Measurements from ENCODE around the gene MYCL. TPM values are rescaled to one million over a fixed set of nuclear protein-coding genes. Genes with fewer than 3 reads are reported as not detected.
"Not testable (repeated sequence)": the region's sequence is repeated elsewhere in the genome, so short reads cannot be mapped to it uniquely, and the experiment has no call there.

The MYCL gene
- total and polyA plus RNA-seq, 3 experiments from 2014 or later: 0.24 TPM; not detected in 2

- H3K36me3 ChIP-seq (ENCODE audit: insufficient read depth, low read length): no peaks in the 10 kb centered on the region
- peaks cover 0 to 6% of the 10 kb centered on the region in 2 donors for H3K27me3 Mint-ChIP-seq
- no peak overlapping the region for H3K4me3 ChIP-seq (ENCODE audit: low read length)
- ChIA-PET CTCF (interaction anchor here (0.6 kb wide), 1 partner anchor 47 kb away, joined by 3 read pairs; no protein-coding TSS in a partner anchor), POLR2A (no interaction called here)
- peak overlapping the region in 2 of 8 donors; percentile 5 to 65 for H3K27ac Mint-ChIP-seq
- no peaks in the 10 kb centered on the region for H3K36me3 Mint-ChIP-seq
- no peak overlapping the region for H3K27ac ChIP-seq (ENCODE audit: low read depth, low read length)
- H3K4me3 Mint-ChIP-seq: no peak overlapping the region
- no peaks in the 10 kb centered on the region for H3K4me1 Mint-ChIP-seq
- H3K9me3 Mint-ChIP-seq: no peaks in the 10 kb centered on the region
- DNase-seq: no peak
- H3K27me3 ChIP-seq (ENCODE audit: insufficient read depth, low read length, poor library complexity, severe bottlenecking): no peaks in the 10 kb centered on the region
- H3K4me1 ChIP-seq (ENCODE audit: insufficient read depth, low read length): no peaks in the 10 kb centered on the region
- H3K9me3 ChIP-seq (ENCODE audit: low read length): no peaks in the 10 kb centered on the region
These were observed 24.7 kb upstream of the MYCL start for GRCh38 chr1:39926343-39926793.

- CTCF ChIA-PET: interaction anchor here (0.9 kb wide), 1 partner anchor 14 kb away, joined by 3 read pairs; no protein-coding TSS in a partner anchor
- H3K4me3 ChIP-seq (ENCODE audit: low read length): no peak overlapping the region
- Mint-ChIP-seq H3K4me3 (no peak overlapping the region), H3K27ac (peak overlapping the region in 3 of 8 donors; percentile 5 to 65 (median 38)), H3K4me1 (no peaks in the 10 kb centered on the region), H3K36me3 (no peaks in the 10 kb centered on the region), H3K9me3 (no peaks in the 10 kb centered on the region), H3K27me3 (peaks cover 0 to 5% of the 10 kb centered on the region in 2 donors)
- no peaks in the 10 kb centered on the region for H3K27me3 ChIP-seq (ENCODE audit: insufficient read depth, low read length, poor library complexity, severe bottlenecking)
- DNase-seq: no peak
- POLR2A ChIA-PET: no interaction called here
- no peak overlapping the region for H3K27ac ChIP-seq (ENCODE audit: low read depth, low read length)
- no peaks in the 10 kb centered on the region for H3K9me3 ChIP-seq (ENCODE audit: low read length)
- no peaks in the 10 kb centered on the region for H3K36me3 ChIP-seq (ENCODE audit: insufficient read depth, low read length)
- H3K4me1 ChIP-seq (ENCODE audit: insufficient read depth, low read length): no peaks in the 10 kb centered on the region
These were observed 24.1 kb upstream of the MYCL start for GRCh38 chr1:39925721-39926342.

- DNase-seq: no peak
- H3K4me3 ChIP-seq (ENCODE audit: low read length): no peak overlapping the region
- no peaks in the 10 kb centered on the region for H3K27me3 ChIP-seq (ENCODE audit: insufficient read depth, low read length, poor library complexity, severe bottlenecking)
- no peaks in the 10 kb centered on the region for H3K9me3 ChIP-seq (ENCODE audit: low read length)
- Mint-ChIP-seq H3K36me3 (no peaks in the 10 kb centered on the region), H3K27ac (no peak overlapping the region), H3K4me3 (no peak overlapping the region), H3K4me1 (peaks cover 0 to 3% (median 0%) of the 10 kb centered on the region in 3 donors), H3K27me3 (peaks cover 1 to 9% of the 10 kb centered on the region in 2 donors), H3K9me3 (no peaks in the 10 kb centered on the region)
- no peak overlapping the region for H3K27ac ChIP-seq (ENCODE audit: low read depth, low read length)
- ChIA-PET POLR2A (no interaction called here), CTCF (interaction anchor here (1.1 to 4.2 kb wide), 2 partner anchors 20 to 48 kb away, joined by 5 to 75 read pairs; partner anchors contain the start of gene MYCL)
- H3K36me3 ChIP-seq (ENCODE audit: insufficient read depth, low read length): no peaks in the 10 kb centered on the region
- H3K4me1 ChIP-seq (ENCODE audit: insufficient read depth, low read length): peaks cover 4% of the 10 kb centered on the region
These were observed 20.6 kb upstream of the MYCL start for GRCh38 chr1:39922251-39922688.

GRCh38 chr1:39919545-39919944 is 17.8 kb upstream of the MYCL start:
- Mint-ChIP-seq H3K4me1 (peaks cover 0 to 3% (median 0%) of the 10 kb centered on the region in 3 donors), H3K4me3 (no peak overlapping the region), H3K27ac (no peak overlapping the region), H3K36me3 (no peaks in the 10 kb centered on the region), H3K9me3 (no peaks in the 10 kb centered on the region), H3K27me3 (peaks cover 1 to 9% of the 10 kb centered on the region in 2 donors)
- no peaks in the 10 kb centered on the region for H3K27me3 ChIP-seq (ENCODE audit: insufficient read depth, low read length, poor library complexity, severe bottlenecking)
- peaks cover 4% of the 10 kb centered on the region for H3K4me1 ChIP-seq (ENCODE audit: insufficient read depth, low read length)
- DNase-seq: peak in 4 of 5 donors; percentile 8 to 61 (median 54)
- no peaks in the 10 kb centered on the region for H3K36me3 ChIP-seq (ENCODE audit: insufficient read depth, low read length)
- ChIA-PET CTCF (interaction anchor here (0.7 to 4.2 kb wide), 18 partner anchors 9 to 272 kb away, joined by 3 to 75 read pairs (median 4); no protein-coding TSS in a partner anchor), POLR2A (no interaction called here)
- H3K27ac ChIP-seq (ENCODE audit: low read depth, low read length): no peak overlapping the region
- no peak overlapping the region for H3K4me3 ChIP-seq (ENCODE audit: low read length)
- H3K9me3 ChIP-seq (ENCODE audit: low read length): no peaks in the 10 kb centered on the region

GRCh38 chr1:39917825-39918224 is 16.1 kb upstream of the MYCL start:
- DNase-seq: no peak
- Histone ChIP-seq H3K27ac (ENCODE audit: low read depth, low read length) (no peak overlapping the region), H3K36me3 (ENCODE audit: insufficient read depth, low read length) (no peaks in the 10 kb centered on the region), H3K4me3 (ENCODE audit: low read length) (no peak overlapping the region), H3K4me1 (ENCODE audit: insufficient read depth, low read length) (peaks cover 4% of the 10 kb centered on the region), H3K9me3 (ENCODE audit: low read length) (no peaks in the 10 kb centered on the region), H3K27me3 (ENCODE audit: insufficient read depth, low read length, poor library complexity, severe bottlenecking) (no peaks in the 10 kb centered on the region)
- Mint-ChIP-seq H3K27me3 (peaks cover 1 to 9% of the 10 kb centered on the region in 2 donors), H3K36me3 (no peaks in the 10 kb centered on the region), H3K4me3 (no peak overlapping the region), H3K4me1 (peaks cover 0 to 3% (median 0%) of the 10 kb centered on the region in 3 donors), H3K9me3 (no peaks in the 10 kb centered on the region), H3K27ac (no peak overlapping the region)
- POLR2A ChIA-PET: no interaction called here
- CTCF ChIA-PET: interaction anchor here (3.1 to 4.2 kb wide), 2 partner anchors 53 to 115 kb away, joined by 31 to 75 read pairs; no protein-coding TSS in a partner anchor

GRCh38 chr1:39915499-39916129 is 13.9 kb upstream of the MYCL start:
- Mint-ChIP-seq H3K4me3 (no peak overlapping the region), H3K27me3 (peaks cover 3 to 12% of the 10 kb centered on the region in 2 donors), H3K36me3 (no peaks in the 10 kb centered on the region), H3K9me3 (no peaks in the 10 kb centered on the region), H3K4me1 (peaks cover 0 to 3% (median 0%) of the 10 kb centered on the region in 3 donors), H3K27ac (no peak overlapping the region)
- no peaks in the 10 kb centered on the region for H3K27me3 ChIP-seq (ENCODE audit: insufficient read depth, low read length, poor library complexity, severe bottlenecking)
- H3K4me3 ChIP-seq (ENCODE audit: low read length): no peak overlapping the region
- CTCF ChIA-PET: interaction anchor here (1.0 to 2.3 kb wide), 4 partner anchors 13 to 116 kb away, joined by 3 to 9 read pairs (median 4); partner anchors contain the start of gene MYCL
- peaks cover 4% of the 10 kb centered on the region for H3K4me1 ChIP-seq (ENCODE audit: insufficient read depth, low read length)
- POLR2A ChIA-PET: no interaction called here
- H3K27ac ChIP-seq (ENCODE audit: low read depth, low read length): no peak overlapping the region
- no peaks in the 10 kb centered on the region for H3K9me3 ChIP-seq (ENCODE audit: low read length)
- no peaks in the 10 kb centered on the region for H3K36me3 ChIP-seq (ENCODE audit: insufficient read depth, low read length)
- no peak for DNase-seq

GRCh38 chr1:39913136-39913535 is 11.4 kb upstream of the MYCL start:
- H3K4me3 ChIP-seq (ENCODE audit: low read length); H3K27ac ChIP-seq (ENCODE audit: low read depth, low read length); POLR2A ChIA-PET; H3K4me3 Mint-ChIP-seq; H3K9me3 ChIP-seq (ENCODE audit: low read length); DNase-seq; H3K27ac Mint-ChIP-seq; CTCF ChIA-PET; H3K36me3 ChIP-seq (ENCODE audit: insufficient read depth, low read length); H3K4me1 ChIP-seq (ENCODE audit: insufficient read depth, low read length); H3K27me3 ChIP-seq (ENCODE audit: insufficient read depth, low read length, poor library complexity, severe bottlenecking); H3K4me1 Mint-ChIP-seq: not testable (repeated sequence)
- Mint-ChIP-seq H3K9me3 (peaks cover 6 to 14% (median 10%) of the 10 kb centered on the region in 5 donors), H3K36me3 (peaks cover 0 to 15% (median 0%) of the 10 kb centered on the region in 3 donors), H3K27me3 (peaks cover 15 to 27% of the 10 kb centered on the region in 2 donors)

GRCh38 chr1:39910263-39910662 is 8.5 kb upstream of the MYCL start:
- peaks cover 20 to 46% of the 10 kb centered on the region in 2 donors for H3K27me3 Mint-ChIP-seq
- ChIA-PET CTCF (interaction anchor here (1.2 kb wide), 1 partner anchor 9 kb away, joined by 3 read pairs; no protein-coding TSS in a partner anchor), POLR2A (interaction anchor here (0.6 kb wide), 1 partner anchor 65 kb away, joined by 3 read pairs; no protein-coding TSS in a partner anchor)
- no peak overlapping the region for H3K4me3 Mint-ChIP-seq
- H3K27me3 ChIP-seq (ENCODE audit: insufficient read depth, low read length, poor library complexity, severe bottlenecking): no peaks in the 10 kb centered on the region
- peaks cover 0 to 16% (median 0%) of the 10 kb centered on the region in 3 donors for H3K36me3 Mint-ChIP-seq
- peaks cover 8 to 22% (median 11%) of the 10 kb centered on the region in 5 donors for H3K9me3 Mint-ChIP-seq
- H3K36me3 ChIP-seq (ENCODE audit: insufficient read depth, low read length): no peaks in the 10 kb centered on the region
- H3K9me3 ChIP-seq (ENCODE audit: low read length): no peaks in the 10 kb centered on the region
- H3K27ac Mint-ChIP-seq: no peak overlapping the region
- H3K27ac ChIP-seq (ENCODE audit: low read depth, low read length): no peak overlapping the region
- no peak for DNase-seq
- H3K4me1 Mint-ChIP-seq: no peaks in the 10 kb centered on the region
- H3K4me1 ChIP-seq (ENCODE audit: insufficient read depth, low read length): no peaks in the 10 kb centered on the region
- no peak overlapping the region for H3K4me3 ChIP-seq (ENCODE audit: low read length)
